Suprapubic skin (tissue), 3 donors: ENCODE measurements around the gene NME7.

Experiments used
- EP300 ChIP-seq: sonication (generic); formaldehyde crosslinking; IDR thresholded peaks from one replicate; pipeline ENCODE4 v1.6.1; 2017; ENCODE audit warnings: antibody characterized with exemption
- POLR2A ChIP-seq, 2 donors: fragments of 450-650 bp; IDR thresholded peaks; one replicate each; pipeline ENCODE4 v1.6.1; 2017; ENCODE audit warnings: antibody characterized with exemption in 2 of 2, mild to moderate bottlenecking in 2 of 2, moderate library complexity in 2 of 2
- TF ChIP-seq, protein P1 (sequence below), 2 donors: fragments of 200-600 bp in 1 of 2; fragments of 450-650 bp in 1 of 2; sonication (generic) in 1 of 2; IDR thresholded peaks; one replicate each; pipeline ENCODE4 v1.5.1; 2016 to 2019; ENCODE audit warnings: antibody characterized with exemption in 2 of 2, mild to moderate bottlenecking in 1 of 2, moderate library complexity in 1 of 2

DNA sequence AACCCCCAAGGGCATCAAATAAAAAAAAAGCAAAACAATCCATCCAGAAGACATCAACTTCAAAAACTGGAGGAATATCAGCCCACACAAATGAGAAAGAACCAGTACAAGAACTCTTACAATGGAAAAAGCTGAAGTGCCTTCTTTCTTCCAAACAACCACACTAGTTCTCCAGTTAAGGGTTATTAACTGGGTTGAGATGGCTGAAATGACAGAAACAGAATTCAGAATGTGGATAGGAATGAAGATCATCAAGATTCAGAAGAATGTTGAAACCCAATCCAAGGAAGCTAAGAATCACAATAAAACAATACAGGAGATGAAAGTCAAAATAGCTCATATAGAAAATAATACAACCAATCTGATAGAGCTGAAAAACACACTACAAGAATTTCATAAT is 104.5 kb downstream of the NME7 start:
- TF ChIP-seq, protein P1, sequence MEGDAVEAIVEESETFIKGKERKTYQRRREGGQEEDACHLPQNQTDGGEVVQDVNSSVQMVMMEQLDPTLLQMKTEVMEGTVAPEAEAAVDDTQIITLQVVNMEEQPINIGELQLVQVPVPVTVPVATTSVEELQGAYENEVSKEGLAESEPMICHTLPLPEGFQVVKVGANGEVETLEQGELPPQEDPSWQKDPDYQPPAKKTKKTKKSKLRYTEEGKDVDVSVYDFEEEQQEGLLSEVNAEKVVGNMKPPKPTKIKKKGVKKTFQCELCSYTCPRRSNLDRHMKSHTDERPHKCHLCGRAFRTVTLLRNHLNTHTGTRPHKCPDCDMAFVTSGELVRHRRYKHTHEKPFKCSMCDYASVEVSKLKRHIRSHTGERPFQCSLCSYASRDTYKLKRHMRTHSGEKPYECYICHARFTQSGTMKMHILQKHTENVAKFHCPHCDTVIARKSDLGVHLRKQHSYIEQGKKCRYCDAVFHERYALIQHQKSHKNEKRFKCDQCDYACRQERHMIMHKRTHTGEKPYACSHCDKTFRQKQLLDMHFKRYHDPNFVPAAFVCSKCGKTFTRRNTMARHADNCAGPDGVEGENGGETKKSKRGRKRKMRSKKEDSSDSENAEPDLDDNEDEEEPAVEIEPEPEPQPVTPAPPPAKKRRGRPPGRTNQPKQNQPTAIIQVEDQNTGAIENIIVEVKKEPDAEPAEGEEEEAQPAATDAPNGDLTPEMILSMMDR (IDR thresholded peaks at IDR 0.05), result no peak
- TF ChIP-seq POLR2A (IDR thresholded peaks at IDR 0.05) (no peak), EP300 (no peak)
